Neuronal stem cell (in vitro differentiated cells): ENCODE results near the gene MT1E.

ENCODE experiments used
- DNase-seq: peaks from one replicate; pipeline ENCODE4 v3.0.0-alpha.2; 2013; ENCODE audit warnings: low spot score
- H2AFZ ChIP-seq: one replicate; pipeline ENCODE4 v1.6.1; 2013; ENCODE audit warnings: mild to moderate bottlenecking, low read length, inconsistent platforms
- H2AK5ac ChIP-seq: 2 replicates; pipeline ENCODE4 v1.6.1; 2013; ENCODE audit warnings: low read depth, mild to moderate bottlenecking, inconsistent platforms, low read length, moderate library complexity, mixed read lengths
- H2BK120ac ChIP-seq: 2 replicates; pipeline ENCODE4 v1.6.1; 2013; ENCODE audit warnings: low read depth, mild to moderate bottlenecking, inconsistent platforms, low read length, moderate library complexity, mixed read lengths
- H2BK12ac ChIP-seq: one replicate; pipeline ENCODE4 v1.6.1; 2013; ENCODE audit warnings: low read length, inconsistent platforms
- H2BK15ac ChIP-seq: 2 replicates; pipeline ENCODE4 v1.6.1; 2013; ENCODE audit warnings: mild to moderate bottlenecking, low read length, inconsistent platforms, mixed read lengths
- H2BK5ac ChIP-seq: one replicate; pipeline ENCODE4 v1.6.1; 2013; ENCODE audit warnings: inconsistent platforms, mild to moderate bottlenecking, low read length, moderate library complexity
- H3K14ac ChIP-seq: one replicate; pipeline ENCODE4 v1.6.1; 2013; ENCODE audit warnings: low read length, inconsistent platforms
- H3K18ac ChIP-seq: 2 replicates; pipeline ENCODE4 v1.6.1; 2013; ENCODE audit warnings: low read length, inconsistent platforms
- H3K23ac ChIP-seq: 2 replicates; pipeline ENCODE4 v1.6.1; 2013; ENCODE audit warnings: low read depth, mild to moderate bottlenecking, mixed read lengths, low read length, inconsistent platforms; ENCODE audit not compliant: poor library complexity
- H3K27ac ChIP-seq: replicated peaks from 3 replicates; pipeline ENCODE4 v1.5.1; 2013; ENCODE audit warnings: low read length, inconsistent platforms
- H3K27me3 ChIP-seq, 3 experiments: 2 replicates each; pipeline ENCODE4 v1.6.1; 2013; ENCODE audit warnings: low read length in 3 of 3, mild to moderate bottlenecking in 2 of 3, inconsistent platforms in 1 of 3, low read depth in 1 of 3, mixed read lengths in 1 of 3, moderate library complexity in 1 of 3; ENCODE audit not compliant: control insufficient read depth in 3 of 3, insufficient read depth in 3 of 3
- H3K36me3 ChIP-seq, 2 donors: replicated peaks in 1 of 2; 2 replicates each; pipeline ENCODE4 v1.6.1; 2013; ENCODE audit warnings: low read length in 2 of 2; ENCODE audit not compliant: control insufficient read depth in 2 of 2, insufficient read depth in 2 of 2
- H3K4ac ChIP-seq: 2 replicates; pipeline ENCODE4 v1.6.1; 2013; ENCODE audit warnings: inconsistent platforms, mild to moderate bottlenecking, low read length, moderate library complexity
- H3K4me1 ChIP-seq, 2 donors: 1 replicate in 1 of 2; 2 replicates in 1 of 2; pipeline ENCODE4 v1.6.1; 2013; ENCODE audit warnings: low read length in 2 of 2, low read depth in 1 of 2; ENCODE audit not compliant: control insufficient read depth in 2 of 2, insufficient read depth in 1 of 2
- H3K4me2 ChIP-seq: one replicate; pipeline ENCODE4 v1.6.1; 2013; ENCODE audit warnings: mild to moderate bottlenecking, low read length, inconsistent platforms; ENCODE audit not compliant: insufficient read depth, poor library complexity, severe bottlenecking
- H3K4me3 ChIP-seq, 2 donors: 2 replicates each; pipeline ENCODE4 v1.5.1; 2013; ENCODE audit warnings: low read length in 2 of 2, mild to moderate bottlenecking in 2 of 2, inconsistent platforms in 1 of 2, moderate library complexity in 1 of 2
- H3K79me1 ChIP-seq: one replicate; pipeline ENCODE4 v1.6.1; 2013; ENCODE audit warnings: low read depth, mild to moderate bottlenecking, inconsistent platforms, low read length, moderate library complexity
- H3K9ac ChIP-seq: one replicate; pipeline ENCODE4 v1.6.1; 2013; ENCODE audit warnings: mild to moderate bottlenecking, low read depth, low read length, inconsistent platforms; ENCODE audit not compliant: poor library complexity
- H3K9me3 ChIP-seq, 2 donors: replicated peaks in 1 of 2; 2 replicates each; pipeline versions ENCODE3 to v1.6.1; 2013; ENCODE audit warnings: low read length in 2 of 2, mild to moderate bottlenecking in 2 of 2, inconsistent platforms in 1 of 2, low read depth in 1 of 2, mixed read lengths in 1 of 2, moderate library complexity in 1 of 2; ENCODE audit not compliant: control insufficient read depth in 2 of 2, insufficient read depth in 1 of 2
- H4K8ac ChIP-seq: one replicate; pipeline ENCODE4 v1.6.1; 2013; ENCODE audit warnings: low read depth, mild to moderate bottlenecking, inconsistent platforms, low read length, moderate library complexity
- H4K91ac ChIP-seq: one replicate; pipeline ENCODE4 v1.6.1; 2013; ENCODE audit warnings: low read length, low read depth, mild to moderate bottlenecking, inconsistent platforms; ENCODE audit not compliant: poor library complexity
- WGBS, 2 donors: extraction: QIAGEN DNeasy Blood & Tissue Kit; methylation state at CpG; one replicate each; pipeline ENCODE4 v1.1.7; 2013; ENCODE audit warnings: missing lambda C conversion rate in 2 of 2, mixed read lengths in 1 of 2; ENCODE audit not compliant: insufficient read length in 2 of 2, insufficient replicate concordance in 1 of 2; ENCODE audit errors: extremely low coverage in 2 of 2; 5-methylcytosine and 5-hydroxymethylcytosine counted together

The MT1E gene

GRCh38 chr16:56652600-56652999 is 27.0 kb downstream of the MT1E start:
- Histone ChIP-seq H3K14ac (no peak overlapping the region), H3K36me3 (no peaks in the 10 kb centered on the region), H3K79me1 (no peaks in the 10 kb centered on the region), H3K23ac (no peak overlapping the region), H3K4me3 (peak overlapping the region in 1 of 2 donors; percentile 36), H2AK5ac (no peak overlapping the region), H3K4ac (no peak overlapping the region), H3K9me3 (no peaks in the 10 kb centered on the region), H3K27me3 (peaks cover 2 to 92% (median 43%) of the 10 kb centered on the region in 3 experiments), H2BK120ac (no peak overlapping the region), H2AFZ (no peak overlapping the region), H3K9ac (no peak overlapping the region), H4K8ac (no peak overlapping the region), H3K4me1 (peaks cover 0 to 3% of the 10 kb centered on the region in 2 donors), H4K91ac (no peak overlapping the region), H2BK5ac (no peak overlapping the region), H3K4me2 (no peak overlapping the region), H3K18ac (no peak overlapping the region), H2BK12ac (no peak overlapping the region), H2BK15ac (no peak overlapping the region), H3K27ac (no peak overlapping the region)
- no peak for DNase-seq
- no CpG with 5 or more reads among the region's 1 CpG for WGBS, 2 donors

- no peak overlapping the region for H3K18ac ChIP-seq
- H3K4ac ChIP-seq = no peak overlapping the region
- no peak overlapping the region for H3K4me3 ChIP-seq
- peaks cover 3 to 92% (median 42%) of the 10 kb centered on the region in 3 experiments for H3K27me3 ChIP-seq
- H3K9ac ChIP-seq = no peak overlapping the region
- no peak overlapping the region for H3K27ac ChIP-seq
- no peak overlapping the region for H3K4me2 ChIP-seq
- WGBS, 2 donors = no CpG with 5 or more reads among the region's 7 CpGs
- DNase-seq = no peak
- H2AK5ac ChIP-seq = no peak overlapping the region
- H2BK5ac ChIP-seq = no peak overlapping the region
- no peaks in the 10 kb centered on the region for H3K9me3 ChIP-seq
- H3K4me1 ChIP-seq = peaks cover 0 to 7% of the 10 kb centered on the region in 2 donors
- H2AFZ ChIP-seq = no peak overlapping the region
- H3K36me3 ChIP-seq = no peaks in the 10 kb centered on the region
- H2BK12ac ChIP-seq = no peak overlapping the region
- H3K14ac ChIP-seq = no peak overlapping the region
- H3K23ac ChIP-seq = no peak overlapping the region
- no peak overlapping the region for H2BK15ac ChIP-seq
- no peak overlapping the region for H4K91ac ChIP-seq
- H2BK120ac ChIP-seq = no peak overlapping the region
- H3K79me1 ChIP-seq = no peaks in the 10 kb centered on the region
- no peak overlapping the region for H4K8ac ChIP-seq
Measured at GRCh38 chr16:56653218-56653617, 27.6 kb downstream of the MT1E start.

GRCh38 chr16:56657555-56658326 is 32.2 kb downstream of the MT1E start, which contains the start of gene MT1F:
TSS of gene MT1F (plus strand) at chr16:56657959. CDS start at chr16:56658059, 100 bp downstream.
- Histone ChIP-seq H2BK120ac (no peak within 1 kb of the TSS), H2BK12ac (no peak within 1 kb of the TSS), H3K4me1 (peaks cover 0 to 8% of the 10 kb centered on the region in 2 donors), H3K23ac (no peak within 1 kb of the TSS), H3K18ac (peak within 1 kb of the TSS; percentile 40), H3K79me1 (no peaks in the 10 kb centered on the region), H3K4ac (no peak within 1 kb of the TSS), H4K91ac (no peak within 1 kb of the TSS), H2BK15ac (no peak within 1 kb of the TSS), H3K36me3 (no peaks in the 10 kb centered on the region), H3K27ac (no peak within 1 kb of the TSS), H3K27me3 (peaks cover 15 to 92% (median 62%) of the 10 kb centered on the region in 3 experiments), H2AFZ (peak within 1 kb of the TSS; percentile 85), H3K4me2 (peak within 1 kb of the TSS; percentile 64), H2BK5ac (no peak within 1 kb of the TSS), H3K9ac (no peak within 1 kb of the TSS), H4K8ac (no peak within 1 kb of the TSS), H2AK5ac (no peak within 1 kb of the TSS), H3K9me3 (peaks cover 0 to 2% of the 10 kb centered on the region in 2 donors), H3K14ac (no peak within 1 kb of the TSS), H3K4me3 (peak within 1 kb of the TSS; percentile 35 to 67)
- no CpG with 5 or more reads among the region's 46 CpGs for WGBS, 2 donors
- peak; percentile 43 for DNase-seq

GRCh38 chr16:56658327-56658875 is 32.8 kb downstream of the MT1E start:
- Histone ChIP-seq H2AFZ (peak overlapping the region; percentile 85), H3K4me2 (no peak overlapping the region), H2BK12ac (no peak overlapping the region), H2BK5ac (no peak overlapping the region), H3K27me3 (peaks cover 18 to 93% (median 67%) of the 10 kb centered on the region in 3 experiments), H3K27ac (no peak overlapping the region), H3K36me3 (no peaks in the 10 kb centered on the region), H3K4ac (no peak overlapping the region), H3K9me3 (peaks cover 0 to 2% of the 10 kb centered on the region in 2 donors), H3K4me3 (no peak overlapping the region), H3K9ac (no peak overlapping the region), H2BK15ac (no peak overlapping the region), H4K8ac (no peak overlapping the region), H3K79me1 (no peaks in the 10 kb centered on the region), H3K14ac (no peak overlapping the region), H2BK120ac (no peak overlapping the region), H4K91ac (no peak overlapping the region), H3K4me1 (peaks cover 0 to 8% of the 10 kb centered on the region in 2 donors), H3K23ac (no peak overlapping the region), H2AK5ac (no peak overlapping the region), H3K18ac (no peak overlapping the region)
- no CpG with 5 or more reads among the region's 10 CpGs for WGBS, 2 donors
- DNase-seq = no peak
